PC-3 (cell line): Measurements from ENCODE around the gene TLE3. TPM values are rescaled to one million over a fixed set of nuclear protein-coding genes. Genes with fewer than 3 reads are reported as not detected.

ENCODE experiments used
- ATAC-seq: fragments of 200-7000 bp; cut with Tn5 transposase; 2 replicates; pipeline ENCODE4 v1.9.1; 2020; ENCODE audit warnings: mild to moderate bottlenecking, moderate library complexity
- BruUV-seq: library from RNA; stranded (reverse); fragments of 400-500 nt; replicated peaks from 2 replicates; lab custom pipeline; 2021; lab: Mats Ljungman, UMichigan
- CTCF ChIA-PET: fragments of 300-600 bp; sonication (Branson Sonifier 250); formaldehyde crosslinking; loops from one replicate; lab custom pipeline; 2022; ENCODE audit warnings: antibody characterized with exemption; lab: Charles Lee
- POLR2A ChIA-PET: fragments of 300-600 bp; sonication (Branson Sonifier 250); formaldehyde crosslinking; loops from one replicate; lab custom pipeline; 2022; ENCODE audit warnings: antibody characterized with exemption; ENCODE audit not compliant: unreplicated experiment; lab: Charles Lee
- DNase-seq: peaks from one replicate; pipeline ENCODE4 v3.0.0-alpha.2; 2015
- H2AFZ ChIP-seq: fragments of 300-600 bp; sonication (generic); 2 replicates; pipeline ENCODE4 v1.6.0; 2016; ENCODE audit warnings: antibody characterized with exemption, low read length
- H3F3A ChIP-seq: fragments of 300-600 bp; sonication (generic); one replicate; pipeline ENCODE4 v1.6.0; 2017; ENCODE audit warnings: antibody characterized with exemption, low read length, control low read depth, mild to moderate bottlenecking; ENCODE audit not compliant: unreplicated experiment
- H3K27ac ChIP-seq: fragments of 300-600 bp; sonication (generic); 2 replicates; pipeline ENCODE4 v1.5.1; 2016; ENCODE audit warnings: mild to moderate bottlenecking, low read length
- H3K27me3 ChIP-seq: fragments of 300-600 bp; sonication (generic); 2 replicates; pipeline ENCODE4 v1.6.1; 2016; ENCODE audit warnings: low read length, mixed read lengths
- H3K36me3 ChIP-seq: fragments of 300-600 bp; sonication (generic); 2 replicates; pipeline ENCODE4 v1.6.1; 2016; ENCODE audit warnings: low read depth, mixed run types, low read length, mixed read lengths
- H3K4me1 ChIP-seq: fragments of 300-600 bp; sonication (generic); 2 replicates; pipeline ENCODE4 v1.5.1; 2016; ENCODE audit warnings: low read length; ENCODE audit not compliant: insufficient read depth
- H3K4me2 ChIP-seq: fragments of 300-600 bp; sonication (generic); 2 replicates; pipeline ENCODE4 v1.6.0; 2016; ENCODE audit warnings: low read length
- H3K4me3 ChIP-seq: fragments of 300-600 bp; sonication (generic); 2 replicates; pipeline ENCODE4 v1.5.1; 2016; ENCODE audit warnings: mild to moderate bottlenecking, low read length, mixed read lengths
- H3K79me2 ChIP-seq: fragments of 300-600 bp; sonication (generic); 2 replicates; pipeline ENCODE4 v1.6.1; 2017; ENCODE audit warnings: low read length, mixed read lengths
- H3K9ac ChIP-seq: fragments of 300-600 bp; sonication (generic); 2 replicates; pipeline ENCODE4 v1.6.0; 2016; ENCODE audit warnings: mild to moderate bottlenecking, low read length
- H3K9me2 ChIP-seq: fragments of 300-600 bp; sonication (generic); replicated peaks from 2 replicates; pipeline ENCODE4 v1.6.1; 2016; ENCODE audit warnings: mixed run types, low read length, mixed read lengths
- H3K9me3 ChIP-seq: fragments of 300-600 bp; sonication (generic); 2 replicates; pipeline ENCODE4 v1.6.1; 2016; ENCODE audit warnings: low read length, mixed read lengths
- H4K20me1 ChIP-seq: fragments of 300-600 bp; sonication (generic); 2 replicates; pipeline ENCODE4 v1.6.1; 2016; ENCODE audit warnings: low read length, mixed read lengths
- CTCF ChIP-seq: fragments of 300-600 bp; sonication (generic); conservative IDR thresholded peaks from 2 replicates; pipeline ENCODE4 v1.5.1; 2017; ENCODE audit warnings: antibody characterized with exemption, low read depth, mild to moderate bottlenecking, low read length
- EZH2 ChIP-seq: fragments of 300-600 bp; sonication (generic); IDR thresholded peaks from one replicate; pipeline ENCODE4 v1.6.1; 2017; ENCODE audit warnings: antibody characterized with exemption, mild to moderate bottlenecking, low read length; ENCODE audit not compliant: unreplicated experiment
- EZH2phosphoT487 ChIP-seq: fragments of 300-600 bp; sonication (generic); IDR thresholded peaks from 2 replicates; pipeline ENCODE4 v1.6.1; 2018; ENCODE audit warnings: mild to moderate bottlenecking, antibody characterized with exemption, low read length, borderline replicate concordance
- intact Hi-C: fragments of 100-400 bp; cut with micrococcal nuclease; formaldehyde crosslinking; loops from 2 replicates; pipeline ENCODE4 v1.9.0; 2023
- total RNA-seq: library from RNA; depleted of rRNA; stranded (reverse); fragments of >200 nt; gene quantifications from 2 replicates; pipeline ENCODE4 v1.2.3, GENCODE V29; 2014

Gene TLE3
- total RNA-seq, 1 experiment from 2014 or later, result 72.5 TPM

GRCh38 chr15:70080347-70080746 is 17.4 kb downstream of the TLE3 start:
- H3K27ac ChIP-seq, result no peak overlapping the region
- DNase-seq, result no peak
- H3K9me2 ChIP-seq, result no peaks in the 10 kb centered on the region
- H3K27me3 ChIP-seq, result no peaks in the 10 kb centered on the region
- H3K9ac ChIP-seq, result no peak overlapping the region
- H3F3A ChIP-seq, result no peaks in the 10 kb centered on the region
- ChIA-PET POLR2A (no interaction called here), CTCF (no interaction called here)
- TF ChIP-seq CTCF, result no peak
- TF ChIP-seq EZH2, result no peak
- TF ChIP-seq EZH2phosphoT487, result no peak
- H4K20me1 ChIP-seq, result peaks cover 53% of the 10 kb centered on the region
- no peaks in the 10 kb centered on the region for H3K9me3 ChIP-seq
- no peak overlapping the region for H2AFZ ChIP-seq
- no peak for ATAC-seq
- intact Hi-C loops, result no loop called here
- peaks cover 51% of the 10 kb centered on the region for H3K79me2 ChIP-seq
- BruUV-seq, result no TSS peak
- no peaks in the 10 kb centered on the region for H3K4me1 ChIP-seq
- H3K4me3 ChIP-seq, result no peak overlapping the region
- peaks cover 58% of the 10 kb centered on the region for H3K36me3 ChIP-seq
- no peak overlapping the region for H3K4me2 ChIP-seq

- TF ChIP-seq EZH2phosphoT487 (no peak), CTCF (no peak), EZH2 (no peak)
- Histone ChIP-seq H3K9ac (no peak overlapping the region), H3K4me3 (no peak overlapping the region), H3K27me3 (no peaks in the 10 kb centered on the region), H3K79me2 (peaks cover 47% of the 10 kb centered on the region), H3K4me2 (no peak overlapping the region), H2AFZ (no peak overlapping the region), H3K4me1 (no peaks in the 10 kb centered on the region), H4K20me1 (peaks cover 48% of the 10 kb centered on the region), H3K9me3 (no peaks in the 10 kb centered on the region), H3K36me3 (peaks cover 57% of the 10 kb centered on the region), H3K27ac (no peak overlapping the region), H3F3A (no peaks in the 10 kb centered on the region), H3K9me2 (no peaks in the 10 kb centered on the region)
- no peak for ATAC-seq
- CTCF ChIA-PET, result no interaction called here
- BruUV-seq, result no TSS peak
- intact Hi-C loops, result no loop called here
- POLR2A ChIA-PET, result no interaction called here
- DNase-seq, result no peak
Measured at GRCh38 chr15:70079888-70080287, 17.8 kb downstream of the TLE3 start.

- Histone ChIP-seq H3K4me1 (no peaks in the 10 kb centered on the region), H3K4me3 (no peak overlapping the region), H3K9me3 (no peaks in the 10 kb centered on the region), H3K79me2 (peaks cover 36% of the 10 kb centered on the region), H3K9ac (no peak overlapping the region), H3F3A (no peaks in the 10 kb centered on the region), H4K20me1 (peaks cover 38% of the 10 kb centered on the region), H3K9me2 (no peaks in the 10 kb centered on the region), H3K27ac (no peak overlapping the region), H3K27me3 (no peaks in the 10 kb centered on the region), H3K4me2 (no peak overlapping the region), H3K36me3 (peaks cover 57% of the 10 kb centered on the region), H2AFZ (no peak overlapping the region)
- ChIA-PET POLR2A (no interaction called here), CTCF (no interaction called here)
- intact Hi-C loops, result no loop called here
- ATAC-seq (no peak), DNase-seq (no peak)
- no TSS peak for BruUV-seq
- no peak for TF ChIP-seq CTCF
- TF ChIP-seq EZH2, result no peak
- TF ChIP-seq EZH2phosphoT487, result no peak
Measured at GRCh38 chr15:70078578-70079417, 18.9 kb downstream of the TLE3 start.
